ENCODE data around the gene GALNT8.

Gene GALNT8

GRCh38 chr12:4789776-4790175 is 69.6 kb downstream of the GALNT8 start:
- Histone ChIP-seq H2AFZ (ENCODE audit: low read depth, low read length) (no peak overlapping the region), H3K79me2 (ENCODE audit: insufficient read depth, low read length) (no peaks in the 10 kb centered on the region), H3K4me2 (ENCODE audit: insufficient read depth, low read length) (no peak overlapping the region), H3K36me3 (ENCODE audit: insufficient read depth, low read length) (no peaks in the 10 kb centered on the region), H3K9me3 (ENCODE audit: insufficient read depth, low read length, severe bottlenecking) (no peaks in the 10 kb centered on the region), H3K27me3 (ENCODE audit: insufficient read depth, low read length, poor library complexity) (peaks cover 6% of the 10 kb centered on the region), H3K9ac (ENCODE audit: low read depth, low read length) (no peak overlapping the region), H3K4me1 (ENCODE audit: insufficient read depth, low read length) (no peaks in the 10 kb centered on the region), H3K27ac (ENCODE audit: low read length) (no peak overlapping the region), H3K4me3 (ENCODE audit: low read depth in 1 of 2, low read length in 2 of 2) (no peak overlapping the region), H4K20me1 (ENCODE audit: insufficient read depth, low read length) (no peaks in the 10 kb centered on the region)
- TF ChIP-seq EZH2 (IDR thresholded peaks at IDR 0.05; ENCODE audit: borderline replicate concordance, low read depth, low read length, severe bottlenecking) (no peak), CTCF (IDR thresholded peaks at IDR 0.05; ENCODE audit: borderline replicate concordance, extremely low read depth, low read length, poor library complexity, severe bottlenecking) (no peak)
- ATAC-seq (ENCODE audit: insufficient read depth, low read depth) (no peak), DNase-seq (no peak)

- H3K9me3 ChIP-seq (ENCODE audit: insufficient read depth, low read length, severe bottlenecking), result no peaks in the 10 kb centered on the region
- TF ChIP-seq EZH2 (IDR thresholded peaks at IDR 0.05; ENCODE audit: borderline replicate concordance, low read depth, low read length, severe bottlenecking) (no peak), CTCF (IDR thresholded peaks at IDR 0.05; ENCODE audit: borderline replicate concordance, extremely low read depth, low read length, poor library complexity, severe bottlenecking) (no peak)
- no peak overlapping the region for H3K9ac ChIP-seq (ENCODE audit: low read depth, low read length)
- H3K27ac ChIP-seq (ENCODE audit: low read length), result no peak overlapping the region
- no peak overlapping the region for H3K4me2 ChIP-seq (ENCODE audit: insufficient read depth, low read length)
- no peaks in the 10 kb centered on the region for H3K36me3 ChIP-seq (ENCODE audit: insufficient read depth, low read length)
- peaks cover 6% of the 10 kb centered on the region for H3K27me3 ChIP-seq (ENCODE audit: insufficient read depth, low read length, poor library complexity)
- H3K4me1 ChIP-seq (ENCODE audit: insufficient read depth, low read length), result no peaks in the 10 kb centered on the region
- no peak overlapping the region for H2AFZ ChIP-seq (ENCODE audit: low read depth, low read length)
- DNase-seq, result no peak
- H3K4me3 ChIP-seq (ENCODE audit: low read depth in 1 of 2, low read length in 2 of 2), result no peak overlapping the region
- no peaks in the 10 kb centered on the region for H4K20me1 ChIP-seq (ENCODE audit: insufficient read depth, low read length)
- H3K79me2 ChIP-seq (ENCODE audit: insufficient read depth, low read length), result no peaks in the 10 kb centered on the region
- ATAC-seq (ENCODE audit: insufficient read depth, low read depth), result no peak
These were observed 71.3 kb downstream of the GALNT8 start for GRCh38 chr12:4791497-4791896.

- H2AFZ ChIP-seq (ENCODE audit: low read depth, low read length), result no peak overlapping the region
- H3K27me3 ChIP-seq (ENCODE audit: insufficient read depth, low read length, poor library complexity), result peaks cover 8% of the 10 kb centered on the region
- H3K27ac ChIP-seq (ENCODE audit: low read length), result no peak overlapping the region
- no peak overlapping the region for H3K4me3 ChIP-seq (ENCODE audit: low read depth in 1 of 2, low read length in 2 of 2)
- no peaks in the 10 kb centered on the region for H3K36me3 ChIP-seq (ENCODE audit: insufficient read depth, low read length)
- H4K20me1 ChIP-seq (ENCODE audit: insufficient read depth, low read length), result no peaks in the 10 kb centered on the region
- H3K4me2 ChIP-seq (ENCODE audit: insufficient read depth, low read length), result no peak overlapping the region
- DNase-seq (no peak), ATAC-seq (ENCODE audit: insufficient read depth, low read depth) (no peak)
- no peaks in the 10 kb centered on the region for H3K9me3 ChIP-seq (ENCODE audit: insufficient read depth, low read length, severe bottlenecking)
- H3K79me2 ChIP-seq (ENCODE audit: insufficient read depth, low read length), result no peaks in the 10 kb centered on the region
- TF ChIP-seq EZH2 (IDR thresholded peaks at IDR 0.05; ENCODE audit: borderline replicate concordance, low read depth, low read length, severe bottlenecking) (no peak), CTCF (IDR thresholded peaks at IDR 0.05; ENCODE audit: borderline replicate concordance, extremely low read depth, low read length, poor library complexity, severe bottlenecking) (no peak)
- H3K9ac ChIP-seq (ENCODE audit: low read depth, low read length), result no peak overlapping the region
- H3K4me1 ChIP-seq (ENCODE audit: insufficient read depth, low read length), result no peaks in the 10 kb centered on the region
These were observed 74.3 kb downstream of the GALNT8 start for GRCh38 chr12:4794491-4794890.

- no peak overlapping the region for H3K4me2 ChIP-seq (ENCODE audit: insufficient read depth, low read length)
- no peak overlapping the region for H3K9ac ChIP-seq (ENCODE audit: low read depth, low read length)
- H3K9me3 ChIP-seq (ENCODE audit: insufficient read depth, low read length, severe bottlenecking), result no peaks in the 10 kb centered on the region
- DNase-seq (no peak), ATAC-seq (ENCODE audit: insufficient read depth, low read depth) (no peak)
- no peaks in the 10 kb centered on the region for H3K4me1 ChIP-seq (ENCODE audit: insufficient read depth, low read length)
- no peak overlapping the region for H2AFZ ChIP-seq (ENCODE audit: low read depth, low read length)
- no peaks in the 10 kb centered on the region for H3K36me3 ChIP-seq (ENCODE audit: insufficient read depth, low read length)
- no peaks in the 10 kb centered on the region for H3K79me2 ChIP-seq (ENCODE audit: insufficient read depth, low read length)
- no peak for TF ChIP-seq EZH2 (IDR thresholded peaks at IDR 0.05; ENCODE audit: borderline replicate concordance, low read depth, low read length, severe bottlenecking)
- no peak for TF ChIP-seq CTCF (IDR thresholded peaks at IDR 0.05; ENCODE audit: borderline replicate concordance, extremely low read depth, low read length, poor library complexity, severe bottlenecking)
- no peak overlapping the region for H3K4me3 ChIP-seq (ENCODE audit: low read depth in 1 of 2, low read length in 2 of 2)
- no peak overlapping the region for H3K27ac ChIP-seq (ENCODE audit: low read length)
- no peaks in the 10 kb centered on the region for H4K20me1 ChIP-seq (ENCODE audit: insufficient read depth, low read length)
- H3K27me3 ChIP-seq (ENCODE audit: insufficient read depth, low read length, poor library complexity), result peaks cover 8% of the 10 kb centered on the region
These were observed 76.0 kb downstream of the GALNT8 start for GRCh38 chr12:4796216-4796615.

All from DND-41 (cell line).